22Rv1 (cell line): ENCODE measurements around the gene KHK.

ENCODE experiments used
- H3K27ac ChIP-seq: fragments of 450-650 bp; 2 replicates; pipeline ENCODE4 v1.5.1; 2017
- ZFX ChIP-seq: fragments of 450-650 bp; IDR thresholded peaks from 2 replicates; pipeline ENCODE4 v1.6.1; 2017; ENCODE audit warnings: antibody characterized with exemption, borderline replicate concordance
- TF ChIP-seq, protein P1 (sequence below): fragments of 450-650 bp; IDR thresholded peaks from 2 replicates; pipeline ENCODE4 v1.5.1; 2017; ENCODE audit warnings: mild to moderate bottlenecking

KHK gene

DNA sequence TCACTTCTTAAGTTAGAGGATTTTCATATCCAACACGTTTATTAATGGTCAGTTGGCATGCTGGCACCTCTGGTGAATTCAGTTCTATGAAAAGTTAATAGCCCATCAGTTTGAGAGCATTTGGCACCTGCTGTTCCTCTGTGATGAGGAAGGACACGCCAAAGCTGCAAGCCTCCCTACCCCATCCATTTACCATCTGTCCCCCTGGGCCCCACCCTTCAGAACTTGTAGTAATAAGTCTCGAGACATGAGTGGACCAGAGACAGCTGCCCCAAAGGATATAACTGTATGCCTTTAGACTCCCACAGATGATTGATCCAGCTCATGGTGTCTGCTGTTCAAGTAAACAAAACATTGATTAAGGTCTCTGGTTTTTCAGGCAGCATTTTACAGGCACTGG, 21.4 kb upstream of the KHK start:
- H3K27ac ChIP-seq = no peak overlapping the region
- TF ChIP-seq, protein P1, sequence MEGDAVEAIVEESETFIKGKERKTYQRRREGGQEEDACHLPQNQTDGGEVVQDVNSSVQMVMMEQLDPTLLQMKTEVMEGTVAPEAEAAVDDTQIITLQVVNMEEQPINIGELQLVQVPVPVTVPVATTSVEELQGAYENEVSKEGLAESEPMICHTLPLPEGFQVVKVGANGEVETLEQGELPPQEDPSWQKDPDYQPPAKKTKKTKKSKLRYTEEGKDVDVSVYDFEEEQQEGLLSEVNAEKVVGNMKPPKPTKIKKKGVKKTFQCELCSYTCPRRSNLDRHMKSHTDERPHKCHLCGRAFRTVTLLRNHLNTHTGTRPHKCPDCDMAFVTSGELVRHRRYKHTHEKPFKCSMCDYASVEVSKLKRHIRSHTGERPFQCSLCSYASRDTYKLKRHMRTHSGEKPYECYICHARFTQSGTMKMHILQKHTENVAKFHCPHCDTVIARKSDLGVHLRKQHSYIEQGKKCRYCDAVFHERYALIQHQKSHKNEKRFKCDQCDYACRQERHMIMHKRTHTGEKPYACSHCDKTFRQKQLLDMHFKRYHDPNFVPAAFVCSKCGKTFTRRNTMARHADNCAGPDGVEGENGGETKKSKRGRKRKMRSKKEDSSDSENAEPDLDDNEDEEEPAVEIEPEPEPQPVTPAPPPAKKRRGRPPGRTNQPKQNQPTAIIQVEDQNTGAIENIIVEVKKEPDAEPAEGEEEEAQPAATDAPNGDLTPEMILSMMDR = no peak
- TF ChIP-seq ZFX = no peak

DNA sequence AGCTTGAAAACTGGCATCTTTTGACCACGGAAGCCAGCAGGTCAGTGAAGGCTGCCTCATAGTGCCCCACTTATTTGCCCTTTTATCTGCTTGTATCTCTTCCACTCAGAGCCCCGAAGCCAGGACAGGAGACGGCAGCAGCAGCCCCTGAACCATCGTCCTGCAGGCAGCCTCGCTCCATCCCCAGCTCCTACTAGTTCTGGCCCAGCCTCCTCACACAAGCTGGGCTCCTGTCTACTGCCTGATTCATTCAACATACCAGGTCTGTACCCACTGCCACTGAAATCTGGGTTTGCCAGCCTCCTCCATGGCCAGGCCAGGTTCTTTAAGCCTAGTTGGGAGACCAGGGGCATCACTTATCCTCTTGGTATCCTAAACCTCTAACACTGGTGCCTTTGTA, 19.2 kb upstream of the KHK start:
- TF ChIP-seq, protein P1 = no peak
- TF ChIP-seq ZFX = no peak
- no peak overlapping the region for H3K27ac ChIP-seq

DNA sequence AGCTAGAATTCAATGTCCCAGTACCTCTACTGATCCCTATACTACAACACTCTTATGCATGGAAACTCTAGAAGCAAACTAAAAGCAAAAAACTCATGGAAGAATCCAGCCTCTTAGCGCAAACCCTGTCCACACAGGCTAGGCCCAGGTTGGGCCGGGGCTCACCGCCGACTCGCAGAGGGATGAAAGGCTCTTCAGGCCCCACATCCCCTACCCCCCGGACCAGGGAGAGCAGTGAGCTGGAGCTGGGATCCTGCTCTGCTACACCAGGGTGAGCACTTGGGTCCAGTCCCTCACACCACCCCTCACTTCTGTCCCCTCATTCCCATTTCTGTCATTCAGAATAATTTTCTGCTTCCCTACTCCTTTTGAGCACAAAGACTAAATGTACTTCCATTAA, 17.1 kb upstream of the KHK start:
- no peak for TF ChIP-seq ZFX
- TF ChIP-seq, protein P1 = no peak
- no peak overlapping the region for H3K27ac ChIP-seq

DNA sequence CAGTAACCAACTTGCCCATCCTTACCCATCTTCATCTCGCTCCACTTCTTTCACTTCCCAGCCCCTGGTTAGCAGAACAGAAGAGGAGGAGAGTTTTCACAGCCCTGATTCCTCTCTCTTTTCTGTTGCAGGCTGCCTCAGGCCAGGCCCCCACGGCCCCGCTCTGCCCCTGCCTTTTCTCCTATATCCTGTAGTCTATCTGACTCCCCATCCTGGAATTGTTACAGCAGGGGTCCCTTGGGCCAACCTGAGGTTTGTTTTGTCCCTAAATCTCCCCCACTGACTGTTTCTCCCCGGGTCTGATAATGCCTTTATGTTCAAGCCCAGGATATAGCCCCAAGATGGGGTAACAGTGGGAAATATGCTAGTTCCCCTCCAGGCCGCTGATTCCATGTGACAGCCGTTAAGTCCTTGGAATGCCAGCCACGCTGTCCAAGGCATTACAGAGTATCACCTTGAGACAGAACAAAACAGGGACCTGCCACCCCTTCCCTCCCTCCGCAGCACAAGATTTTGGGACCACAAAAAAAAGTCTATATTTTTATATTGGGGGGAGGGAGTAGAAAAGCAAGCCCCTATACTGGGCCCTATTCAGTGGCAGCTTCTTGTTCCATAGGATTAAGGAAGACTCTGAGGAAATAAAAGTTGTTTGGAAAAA, 16.5 kb upstream of the KHK start:
- H3K27ac ChIP-seq = peak overlapping the region; percentile 78; the same call in 1 of the 2 replicates

DNA sequence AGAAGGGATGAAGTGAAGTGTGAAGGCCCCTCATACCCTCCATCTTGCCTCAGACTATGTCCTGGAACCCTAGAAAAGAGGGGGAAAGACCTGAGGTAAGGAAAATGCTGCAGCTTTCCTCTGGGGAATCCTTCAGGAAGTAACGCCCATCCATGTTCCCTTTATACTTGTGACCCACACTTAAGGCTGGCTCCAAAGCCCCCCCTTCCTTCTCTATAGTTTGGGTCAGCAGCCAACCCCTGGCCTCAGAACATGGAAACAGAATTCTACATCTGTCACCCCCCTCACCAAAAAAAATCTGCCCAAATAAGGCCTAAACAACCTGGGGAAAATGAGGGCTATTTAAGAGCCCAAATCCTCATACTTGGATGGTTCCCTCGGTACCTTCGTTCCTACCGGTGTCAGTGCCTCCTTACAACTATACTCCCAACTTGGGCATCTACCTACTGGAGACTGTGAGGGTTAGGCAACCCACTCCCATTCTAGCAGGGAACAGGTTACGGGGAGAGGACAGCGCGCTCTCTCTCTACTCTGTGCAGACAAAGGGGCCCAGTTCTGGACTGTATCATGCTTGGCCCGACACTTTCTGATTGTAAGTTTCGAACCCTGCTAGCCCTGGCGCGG, 15.8 kb upstream of the KHK start:
- TF ChIP-seq ZFX = no peak
- TF ChIP-seq, protein P1 = no peak
- H3K27ac ChIP-seq = peak overlapping the region; percentile 78

More for the DNA sequence above, 16.5 kb upstream of the KHK start:
- TF ChIP-seq, protein P1 = no peak
- no peak for TF ChIP-seq ZFX

DNA sequence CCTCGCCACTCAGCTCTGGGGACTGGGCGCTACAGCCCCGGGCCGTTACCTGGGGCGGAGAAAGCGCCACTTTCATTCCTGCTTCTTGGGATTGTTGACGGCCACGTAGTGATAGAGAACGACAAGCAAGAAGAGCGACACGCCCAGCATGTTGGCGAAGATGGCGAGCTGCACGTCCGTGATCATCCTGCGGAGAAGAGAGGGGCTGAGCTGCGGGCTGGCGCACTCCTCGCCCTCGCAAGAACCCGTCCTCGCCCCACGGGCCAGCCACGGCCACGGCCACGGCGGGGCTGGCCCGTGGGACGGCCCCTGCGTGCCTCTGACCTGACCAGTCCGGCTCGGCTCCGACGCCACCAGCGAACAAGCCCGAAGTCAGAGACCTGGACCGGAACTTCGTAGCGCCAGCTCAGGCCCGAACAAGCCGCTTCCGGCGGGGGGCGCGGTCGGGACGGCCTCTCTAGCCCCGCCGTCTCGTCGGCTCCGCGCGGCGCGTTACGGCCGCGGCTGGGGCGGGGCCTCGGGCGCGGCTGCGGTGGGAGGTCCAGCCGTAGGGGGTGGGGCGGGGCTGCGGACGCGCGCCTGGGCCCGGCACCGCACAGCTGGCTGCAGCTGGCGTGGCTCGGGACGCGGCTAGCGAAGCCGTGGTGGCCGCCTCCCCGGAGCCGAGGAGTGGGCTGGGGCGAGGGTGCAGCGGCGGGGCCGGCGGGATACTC, 15.1 kb upstream of the KHK start, which contains the start of gene OST4:
OST4 (minus strand) TSS at position 378 of the 713 bp plus-strand sequence.
- TF ChIP-seq, protein P1 = peak; percentile 12; the same call in 1 of the 2 replicates
- no peak for TF ChIP-seq ZFX
- peak within 1 kb of the TSS; percentile 78 for H3K27ac ChIP-seq
